NCI-H748 treated with DMSO at 0.1 percent for 48 hours (cell line): Measurements from ENCODE around the gene ZNF736.
"Not testable (repeated sequence)": the region's sequence is repeated elsewhere in the genome, so short reads cannot be mapped to it uniquely, and the experiment has no call there.

Source experiments
- DNase-seq: peaks from one replicate; lab custom pipeline; 2025; lab: John Stamatoyannopoulos, UW

Gene ZNF736

GRCh38 chr7:64313740-64314491, at the start of gene ZNF736:
Gene ZNF736, plus strand, starts transcription at chr7:64313961. Its CDS starts 190 bp downstream, at chr7:64314151.
- peak; percentile 84 for DNase-seq

GRCh38 chr7:64266341-64266919, 47.3 kb upstream of the ZNF736 start:
- DNase-seq, result no peak

- no peak for DNase-seq
Observed at GRCh38 chr7:64277630-64278029, 36.1 kb upstream of the ZNF736 start.

GRCh38 chr7:64294701-64295420, 18.9 kb upstream of the ZNF736 start:
- DNase-seq, result no peak

- not testable (repeated sequence) for DNase-seq
Observed at GRCh38 chr7:64297418-64297817, 16.3 kb upstream of the ZNF736 start.

- no peak for DNase-seq
Observed at GRCh38 chr7:64300641-64301405, 12.9 kb upstream of the ZNF736 start.

GRCh38 chr7:64307254-64308015, 6.3 kb upstream of the ZNF736 start:
- no peak for DNase-seq

GRCh38 chr7:64308016-64308270, 5.8 kb upstream of the ZNF736 start:
- no peak for DNase-seq

- no peak for DNase-seq
Observed at GRCh38 chr7:64310426-64310825, 3.3 kb upstream of the ZNF736 start.

- DNase-seq, result no peak
Observed at GRCh38 chr7:64312826-64313225, 935 bp upstream of the ZNF736 start.

- DNase-seq, result no peak
Observed at GRCh38 chr7:64314566-64314965, 805 bp downstream of the ZNF736 start.

- not testable (repeated sequence) for DNase-seq
Observed at GRCh38 chr7:64316031-64316742, 2.4 kb downstream of the ZNF736 start.

GRCh38 chr7:64320547-64321513, 7.1 kb downstream of the ZNF736 start:
- no peak for DNase-seq

GRCh38 chr7:64324166-64324565, 10.4 kb downstream of the ZNF736 start:
- DNase-seq, result not testable (repeated sequence)

GRCh38 chr7:64348713-64349210, 35.0 kb downstream of the ZNF736 start:
- not testable (repeated sequence) for DNase-seq

- DNase-seq, result no peak
Observed at GRCh38 chr7:64359543-64359942, 45.8 kb downstream of the ZNF736 start.

GRCh38 chr7:64371116-64371515, 57.4 kb downstream of the ZNF736 start:
- no peak for DNase-seq

- DNase-seq, result no peak
Observed at GRCh38 chr7:64373017-64373416, 59.3 kb downstream of the ZNF736 start.

GRCh38 chr7:64400401-64400800, 86.6 kb downstream of the ZNF736 start:
- DNase-seq, result no peak
